ENCODE results near the gene RACK1.

Gene RACK1

DNA sequence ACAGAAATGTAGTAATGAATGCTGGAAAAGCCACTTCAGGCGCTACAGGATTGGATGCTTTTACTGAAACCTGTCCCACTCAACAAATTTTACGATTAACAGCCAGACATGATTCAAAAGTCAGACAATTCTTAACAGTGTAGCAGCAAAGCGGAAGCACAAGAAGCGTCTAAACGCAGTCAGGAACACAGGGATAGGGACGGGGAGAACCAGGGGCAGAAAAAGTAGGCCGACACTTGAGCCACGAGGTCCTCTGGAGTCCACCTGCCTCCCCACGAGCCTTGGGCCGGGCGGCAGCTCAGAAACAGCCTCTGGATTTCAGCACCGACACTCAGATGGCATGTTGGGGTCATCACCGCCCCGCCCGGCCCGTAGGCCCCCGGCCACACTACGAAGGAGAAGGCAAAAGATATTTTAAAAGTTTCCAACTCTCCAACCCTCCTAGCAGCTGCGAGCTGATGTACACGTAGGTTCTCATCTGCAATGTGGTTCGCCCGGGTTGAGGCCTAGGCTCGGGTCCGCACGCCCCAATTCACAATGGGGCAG lies 615 bp downstream of the RACK1 start:
- Histone ChIP-seq H3K14ac (ENCODE audit: low read length in 2 of 2) (peak overlapping the region in 1 of 2 experiments; percentile 98), H3K4me2 (ENCODE audit: low read length, poor library complexity, severe bottlenecking) (peak overlapping the region; percentile 87), H2AK5ac (ENCODE audit: low read length, severe bottlenecking) (peak overlapping the region; percentile 98), H2BK12ac (ENCODE audit: low read length in 2 of 2) (peak overlapping the region in 1 of 2 experiments; percentile 48), H3K23ac (ENCODE audit: low read length in 2 of 2) (peak overlapping the region; percentile 15 to 94), H3K4me1 (ENCODE audit: control insufficient read depth, insufficient read depth, low read depth, low read length) (peaks cover 25% of the 10 kb centered on the region), H2BK120ac (ENCODE audit: low read depth, low read length) (peak overlapping the region; percentile 65), H3K9ac (ENCODE audit: low read length) (peak overlapping the region; percentile 96), H3K9me3 (ENCODE audit: control insufficient read depth, low read length) (no peaks in the 10 kb centered on the region), H2BK5ac (ENCODE audit: low read depth, low read length, poor library complexity, severe bottlenecking) (no peak overlapping the region), H3K4ac (ENCODE audit: low read depth in 1 of 2, low read length in 2 of 2) (peak overlapping the region; percentile 73 to 97), H2AFZ (ENCODE audit: low read depth, low read length) (no peak overlapping the region), H3K27me3 (ENCODE audit: control insufficient read depth in 1 of 2, insufficient read depth in 1 of 2, low read length in 2 of 2) (no peaks in the 10 kb centered on the region), H3K4me3 (ENCODE audit: insufficient read depth in 1 of 2, low read depth in 1 of 2, low read length in 2 of 2) (peak overlapping the region; percentile 97 to 98), H2BK15ac (ENCODE audit: low read depth, poor library complexity, severe bottlenecking) (peak overlapping the region; percentile 83), H3K36me3 (ENCODE audit: control insufficient read depth in 1 of 2, insufficient read depth in 2 of 2, low read depth in 1 of 2, low read length in 2 of 2) (peaks cover 44 to 48% of the 10 kb centered on the region in 2 experiments), H3K27ac (ENCODE audit: low read length, poor library complexity, severe bottlenecking) (peak overlapping the region; percentile 99), H4K8ac (ENCODE audit: low read length) (peak overlapping the region; percentile 94), H3K18ac (ENCODE audit: low read depth in 1 of 2, low read length in 2 of 2) (peak overlapping the region; percentile 95 to 99), H4K91ac (ENCODE audit: low read length) (peak overlapping the region; percentile 94), H3K79me1 (replicated peaks; ENCODE audit: low read length, poor library complexity, severe bottlenecking) (no peaks in the 10 kb centered on the region)
- DNase-seq = no peak
- WGBS = under 1% methylated on average over 25 of the region's 25 CpGs

DNA sequence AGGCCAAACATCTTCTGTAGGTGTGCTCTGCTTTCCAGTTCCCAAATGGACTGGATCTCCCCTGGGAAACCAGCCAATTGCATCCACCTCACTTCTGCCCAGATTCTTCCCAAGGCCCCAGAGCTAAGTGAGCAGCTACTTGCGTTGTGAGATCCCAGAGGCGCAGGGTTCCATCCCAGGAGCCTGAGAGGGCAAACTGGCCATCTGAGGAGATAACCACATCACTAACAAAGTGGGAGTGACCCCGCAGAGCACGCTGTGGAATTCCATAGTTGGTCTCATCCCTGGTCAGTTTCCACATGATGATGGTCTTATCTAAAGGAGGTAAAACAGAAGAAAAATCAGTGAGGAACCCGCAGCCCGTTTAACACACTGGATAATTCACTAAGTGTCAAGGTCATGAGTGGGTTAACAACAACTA lies 1.7 kb downstream of the RACK1 start:
- no peak for DNase-seq
- no peak overlapping the region for H2BK15ac ChIP-seq (ENCODE audit: low read depth, poor library complexity, severe bottlenecking)
- peak overlapping the region; percentile 37 to 98 for H3K4me3 ChIP-seq (ENCODE audit: insufficient read depth in 1 of 2, low read depth in 1 of 2, low read length in 2 of 2)
- H2BK5ac ChIP-seq (ENCODE audit: low read depth, low read length, poor library complexity, severe bottlenecking) = no peak overlapping the region
- H4K8ac ChIP-seq (ENCODE audit: low read length) = no peak overlapping the region
- no peak overlapping the region for H2BK120ac ChIP-seq (ENCODE audit: low read depth, low read length)
- no peak overlapping the region for H4K91ac ChIP-seq (ENCODE audit: low read length)
- peak overlapping the region; percentile 33 for H3K27ac ChIP-seq (ENCODE audit: low read length, poor library complexity, severe bottlenecking)
- no peak overlapping the region for H3K23ac ChIP-seq (ENCODE audit: low read length in 2 of 2)
- no peaks in the 10 kb centered on the region for H3K79me1 ChIP-seq (replicated peaks; ENCODE audit: low read length, poor library complexity, severe bottlenecking)
- H3K4me1 ChIP-seq (ENCODE audit: control insufficient read depth, insufficient read depth, low read depth, low read length) = peaks cover 25% of the 10 kb centered on the region
- no peak overlapping the region for H3K14ac ChIP-seq (ENCODE audit: low read length in 2 of 2)
- no peaks in the 10 kb centered on the region for H3K9me3 ChIP-seq (ENCODE audit: control insufficient read depth, low read length)
- WGBS = 42% methylated on average over 6 of the region's 6 CpGs
- H3K4ac ChIP-seq (ENCODE audit: low read depth in 1 of 2, low read length in 2 of 2) = no peak overlapping the region
- H2AFZ ChIP-seq (ENCODE audit: low read depth, low read length) = no peak overlapping the region
- H3K9ac ChIP-seq (ENCODE audit: low read length) = peak overlapping the region; percentile 96
- no peak overlapping the region for H2AK5ac ChIP-seq (ENCODE audit: low read length, severe bottlenecking)
- H3K27me3 ChIP-seq (ENCODE audit: control insufficient read depth in 1 of 2, insufficient read depth in 1 of 2, low read length in 2 of 2) = no peaks in the 10 kb centered on the region
- H2BK12ac ChIP-seq (ENCODE audit: low read length in 2 of 2) = no peak overlapping the region
- no peak overlapping the region for H3K18ac ChIP-seq (ENCODE audit: low read depth in 1 of 2, low read length in 2 of 2)
- peak overlapping the region; percentile 87 for H3K4me2 ChIP-seq (ENCODE audit: low read length, poor library complexity, severe bottlenecking)
- peaks cover 55 to 59% of the 10 kb centered on the region in 2 experiments for H3K36me3 ChIP-seq (ENCODE audit: control insufficient read depth in 1 of 2, insufficient read depth in 2 of 2, low read depth in 1 of 2, low read length in 2 of 2)

DNA sequence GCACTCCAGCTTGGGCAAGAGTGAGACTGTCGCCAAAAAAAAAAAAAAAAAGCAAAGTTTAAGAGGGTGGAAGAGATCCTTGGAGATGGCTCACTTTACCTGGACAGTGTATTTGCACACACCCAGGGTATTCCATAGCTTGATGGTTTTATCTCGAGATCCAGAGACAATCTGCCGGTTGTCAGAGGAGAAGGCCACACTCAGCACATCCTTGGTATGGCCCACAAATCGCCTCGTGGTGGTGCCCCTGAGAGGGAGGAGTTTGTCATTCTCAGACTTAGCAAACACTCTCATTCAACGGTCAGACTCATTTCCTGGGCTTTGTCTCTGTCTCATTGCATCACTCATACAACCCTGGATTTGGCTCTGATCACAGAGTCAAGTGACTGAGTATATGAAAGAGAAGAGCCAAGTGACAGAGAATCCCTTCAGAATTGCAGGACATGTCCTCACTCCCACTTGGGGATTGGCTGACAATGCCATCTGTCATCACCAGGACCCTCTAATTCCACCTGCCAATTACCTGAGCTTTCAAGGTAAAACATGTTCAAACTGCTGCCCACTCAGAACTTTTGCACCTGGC lies 2.2 kb downstream of the RACK1 start:
- 41% methylated on average over 5 of the region's 6 CpGs for WGBS
- H2BK5ac ChIP-seq (ENCODE audit: low read depth, low read length, poor library complexity, severe bottlenecking) = no peak overlapping the region
- no peak overlapping the region for H3K4ac ChIP-seq (ENCODE audit: low read depth in 1 of 2, low read length in 2 of 2)
- no peak overlapping the region for H2BK120ac ChIP-seq (ENCODE audit: low read depth, low read length)
- H3K23ac ChIP-seq (ENCODE audit: low read length in 2 of 2) = no peak overlapping the region
- peaks cover 61 to 64% of the 10 kb centered on the region in 2 experiments for H3K36me3 ChIP-seq (ENCODE audit: control insufficient read depth in 1 of 2, insufficient read depth in 2 of 2, low read depth in 1 of 2, low read length in 2 of 2)
- H3K79me1 ChIP-seq (replicated peaks; ENCODE audit: low read length, poor library complexity, severe bottlenecking) = no peaks in the 10 kb centered on the region
- peak; percentile 91 for DNase-seq
- no peaks in the 10 kb centered on the region for H3K27me3 ChIP-seq (ENCODE audit: control insufficient read depth in 1 of 2, insufficient read depth in 1 of 2, low read length in 2 of 2)
- peaks cover 25% of the 10 kb centered on the region for H3K4me1 ChIP-seq (ENCODE audit: control insufficient read depth, insufficient read depth, low read depth, low read length)
- H3K9me3 ChIP-seq (ENCODE audit: control insufficient read depth, low read length) = no peaks in the 10 kb centered on the region
- peak overlapping the region; percentile 33 for H3K27ac ChIP-seq (ENCODE audit: low read length, poor library complexity, severe bottlenecking)
- no peak overlapping the region for H3K18ac ChIP-seq (ENCODE audit: low read depth in 1 of 2, low read length in 2 of 2)
- H2BK15ac ChIP-seq (ENCODE audit: low read depth, poor library complexity, severe bottlenecking) = no peak overlapping the region
- no peak overlapping the region for H4K91ac ChIP-seq (ENCODE audit: low read length)
- H2AFZ ChIP-seq (ENCODE audit: low read depth, low read length) = no peak overlapping the region
- H4K8ac ChIP-seq (ENCODE audit: low read length) = no peak overlapping the region
- peak overlapping the region in 1 of 2 experiments; percentile 98 for H3K4me3 ChIP-seq (ENCODE audit: insufficient read depth in 1 of 2, low read depth in 1 of 2, low read length in 2 of 2)
- H3K9ac ChIP-seq (ENCODE audit: low read length) = peak overlapping the region; percentile 96
- H3K4me2 ChIP-seq (ENCODE audit: low read length, poor library complexity, severe bottlenecking) = peak overlapping the region; percentile 87
- no peak overlapping the region for H3K14ac ChIP-seq (ENCODE audit: low read length in 2 of 2)
- no peak overlapping the region for H2BK12ac ChIP-seq (ENCODE audit: low read length in 2 of 2)
- H2AK5ac ChIP-seq (ENCODE audit: low read length, severe bottlenecking) = no peak overlapping the region

DNA sequence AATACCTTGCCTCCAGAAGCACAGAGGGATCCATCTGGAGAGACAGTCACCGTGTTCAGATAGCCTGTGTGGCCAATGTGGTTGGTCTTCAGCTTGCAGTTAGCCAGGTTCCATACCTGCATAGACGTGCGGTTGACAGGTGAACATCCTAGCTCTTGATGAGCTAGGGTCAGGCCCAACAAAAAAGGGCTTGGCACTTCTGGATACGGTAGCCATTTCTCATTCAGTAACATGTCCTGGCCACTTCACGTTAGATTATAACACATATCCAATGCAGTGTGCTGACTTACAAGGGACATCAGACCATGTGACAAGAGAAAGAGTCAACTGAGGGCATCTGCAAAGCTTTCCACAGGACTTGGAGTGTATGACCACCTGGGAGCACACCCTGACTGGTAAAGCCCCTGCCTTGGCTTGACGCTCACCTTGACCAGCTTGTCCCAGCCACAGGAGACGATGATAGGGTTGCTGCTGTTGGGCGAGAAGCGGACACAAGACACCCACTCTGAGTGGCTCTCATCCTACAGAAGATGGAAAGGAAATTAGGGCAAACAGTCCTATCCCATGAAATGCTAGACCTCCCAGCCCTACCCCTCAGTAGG lies 4.5 kb downstream of the RACK1 start:
- no peak overlapping the region for H3K4me2 ChIP-seq (ENCODE audit: low read length, poor library complexity, severe bottlenecking)
- H4K91ac ChIP-seq (ENCODE audit: low read length) = no peak overlapping the region
- 96% methylated on average over 9 of the region's 9 CpGs for WGBS
- H3K36me3 ChIP-seq (ENCODE audit: control insufficient read depth in 1 of 2, insufficient read depth in 2 of 2, low read depth in 1 of 2, low read length in 2 of 2) = peaks cover 77 to 86% of the 10 kb centered on the region in 2 experiments
- no peak overlapping the region for H3K14ac ChIP-seq (ENCODE audit: low read length in 2 of 2)
- H2AK5ac ChIP-seq (ENCODE audit: low read length, severe bottlenecking) = no peak overlapping the region
- H3K4me1 ChIP-seq (ENCODE audit: control insufficient read depth, insufficient read depth, low read depth, low read length) = peaks cover 18% of the 10 kb centered on the region
- no peak overlapping the region for H2BK120ac ChIP-seq (ENCODE audit: low read depth, low read length)
- H4K8ac ChIP-seq (ENCODE audit: low read length) = no peak overlapping the region
- peak overlapping the region in 1 of 2 experiments; percentile 53 for H3K23ac ChIP-seq (ENCODE audit: low read length in 2 of 2)
- no peaks in the 10 kb centered on the region for H3K9me3 ChIP-seq (ENCODE audit: control insufficient read depth, low read length)
- no peak overlapping the region for H2BK12ac ChIP-seq (ENCODE audit: low read length in 2 of 2)
- peak overlapping the region; percentile 2 for H3K9ac ChIP-seq (ENCODE audit: low read length)
- H3K27ac ChIP-seq (ENCODE audit: low read length, poor library complexity, severe bottlenecking) = no peak overlapping the region
- no peak overlapping the region for H2AFZ ChIP-seq (ENCODE audit: low read depth, low read length)
- no peaks in the 10 kb centered on the region for H3K79me1 ChIP-seq (replicated peaks; ENCODE audit: low read length, poor library complexity, severe bottlenecking)
- no peak overlapping the region for H2BK15ac ChIP-seq (ENCODE audit: low read depth, poor library complexity, severe bottlenecking)
- no peak overlapping the region for H3K4ac ChIP-seq (ENCODE audit: low read depth in 1 of 2, low read length in 2 of 2)
- H3K18ac ChIP-seq (ENCODE audit: low read depth in 1 of 2, low read length in 2 of 2) = no peak overlapping the region
- DNase-seq = no peak
- H3K4me3 ChIP-seq (ENCODE audit: insufficient read depth in 1 of 2, low read depth in 1 of 2, low read length in 2 of 2) = no peak overlapping the region
- H2BK5ac ChIP-seq (ENCODE audit: low read depth, low read length, poor library complexity, severe bottlenecking) = no peak overlapping the region
- H3K27me3 ChIP-seq (ENCODE audit: control insufficient read depth in 1 of 2, insufficient read depth in 1 of 2, low read length in 2 of 2) = no peaks in the 10 kb centered on the region

Data from mesenchymal stem cell (in vitro differentiated cells and primary cell).